Neuronal stem cell (in vitro differentiated cells): ENCODE data around the gene CDK14.

Experiments used
- DNase-seq: peaks from one replicate; pipeline ENCODE4 v3.0.0-alpha.2; 2013; ENCODE audit warnings: low spot score
- H2AFZ ChIP-seq: one replicate; pipeline ENCODE4 v1.6.1; 2013; ENCODE audit warnings: mild to moderate bottlenecking, low read length, inconsistent platforms
- H2AK5ac ChIP-seq: 2 replicates; pipeline ENCODE4 v1.6.1; 2013; ENCODE audit warnings: low read depth, mild to moderate bottlenecking, inconsistent platforms, low read length, moderate library complexity, mixed read lengths
- H2BK120ac ChIP-seq: 2 replicates; pipeline ENCODE4 v1.6.1; 2013; ENCODE audit warnings: low read depth, mild to moderate bottlenecking, inconsistent platforms, low read length, moderate library complexity, mixed read lengths
- H2BK12ac ChIP-seq: one replicate; pipeline ENCODE4 v1.6.1; 2013; ENCODE audit warnings: low read length, inconsistent platforms
- H2BK15ac ChIP-seq: 2 replicates; pipeline ENCODE4 v1.6.1; 2013; ENCODE audit warnings: mild to moderate bottlenecking, low read length, inconsistent platforms, mixed read lengths
- H2BK5ac ChIP-seq: one replicate; pipeline ENCODE4 v1.6.1; 2013; ENCODE audit warnings: inconsistent platforms, mild to moderate bottlenecking, low read length, moderate library complexity
- H3K14ac ChIP-seq: one replicate; pipeline ENCODE4 v1.6.1; 2013; ENCODE audit warnings: low read length, inconsistent platforms
- H3K18ac ChIP-seq: 2 replicates; pipeline ENCODE4 v1.6.1; 2013; ENCODE audit warnings: low read length, inconsistent platforms
- H3K23ac ChIP-seq: 2 replicates; pipeline ENCODE4 v1.6.1; 2013; ENCODE audit warnings: low read depth, mild to moderate bottlenecking, mixed read lengths, low read length, inconsistent platforms; ENCODE audit not compliant: poor library complexity
- H3K27ac ChIP-seq: replicated peaks from 3 replicates; pipeline ENCODE4 v1.5.1; 2013; ENCODE audit warnings: low read length, inconsistent platforms
- H3K27me3 ChIP-seq, 3 experiments: 2 replicates each; pipeline ENCODE4 v1.6.1; 2013; ENCODE audit warnings: low read length in 3 of 3, mild to moderate bottlenecking in 2 of 3, inconsistent platforms in 1 of 3, low read depth in 1 of 3, mixed read lengths in 1 of 3, moderate library complexity in 1 of 3; ENCODE audit not compliant: control insufficient read depth in 3 of 3, insufficient read depth in 3 of 3
- H3K36me3 ChIP-seq, 2 donors: replicated peaks in 1 of 2; 2 replicates each; pipeline ENCODE4 v1.6.1; 2013; ENCODE audit warnings: low read length in 2 of 2; ENCODE audit not compliant: control insufficient read depth in 2 of 2, insufficient read depth in 2 of 2
- H3K4ac ChIP-seq: 2 replicates; pipeline ENCODE4 v1.6.1; 2013; ENCODE audit warnings: inconsistent platforms, mild to moderate bottlenecking, low read length, moderate library complexity
- H3K4me1 ChIP-seq, 2 donors: 1 replicate in 1 of 2; 2 replicates in 1 of 2; pipeline ENCODE4 v1.6.1; 2013; ENCODE audit warnings: low read length in 2 of 2, low read depth in 1 of 2; ENCODE audit not compliant: control insufficient read depth in 2 of 2, insufficient read depth in 1 of 2
- H3K4me2 ChIP-seq: one replicate; pipeline ENCODE4 v1.6.1; 2013; ENCODE audit warnings: mild to moderate bottlenecking, low read length, inconsistent platforms; ENCODE audit not compliant: insufficient read depth, poor library complexity, severe bottlenecking
- H3K4me3 ChIP-seq, 2 donors: 2 replicates each; pipeline ENCODE4 v1.5.1; 2013; ENCODE audit warnings: low read length in 2 of 2, mild to moderate bottlenecking in 2 of 2, inconsistent platforms in 1 of 2, moderate library complexity in 1 of 2
- H3K79me1 ChIP-seq: one replicate; pipeline ENCODE4 v1.6.1; 2013; ENCODE audit warnings: low read depth, mild to moderate bottlenecking, inconsistent platforms, low read length, moderate library complexity
- H3K9ac ChIP-seq: one replicate; pipeline ENCODE4 v1.6.1; 2013; ENCODE audit warnings: mild to moderate bottlenecking, low read depth, low read length, inconsistent platforms; ENCODE audit not compliant: poor library complexity
- H3K9me3 ChIP-seq, 2 donors: replicated peaks in 1 of 2; 2 replicates each; pipeline versions ENCODE3 to v1.6.1; 2013; ENCODE audit warnings: low read length in 2 of 2, mild to moderate bottlenecking in 2 of 2, inconsistent platforms in 1 of 2, low read depth in 1 of 2, mixed read lengths in 1 of 2, moderate library complexity in 1 of 2; ENCODE audit not compliant: control insufficient read depth in 2 of 2, insufficient read depth in 1 of 2
- H4K8ac ChIP-seq: one replicate; pipeline ENCODE4 v1.6.1; 2013; ENCODE audit warnings: low read depth, mild to moderate bottlenecking, inconsistent platforms, low read length, moderate library complexity
- H4K91ac ChIP-seq: one replicate; pipeline ENCODE4 v1.6.1; 2013; ENCODE audit warnings: low read length, low read depth, mild to moderate bottlenecking, inconsistent platforms; ENCODE audit not compliant: poor library complexity
- WGBS, 2 donors: extraction: QIAGEN DNeasy Blood & Tissue Kit; methylation state at CpG; one replicate each; pipeline ENCODE4 v1.1.7; 2013; ENCODE audit warnings: missing lambda C conversion rate in 2 of 2, mixed read lengths in 1 of 2; ENCODE audit not compliant: insufficient read length in 2 of 2, insufficient replicate concordance in 1 of 2; ENCODE audit errors: extremely low coverage in 2 of 2; 5-methylcytosine and 5-hydroxymethylcytosine counted together

The CDK14 gene

DNA sequence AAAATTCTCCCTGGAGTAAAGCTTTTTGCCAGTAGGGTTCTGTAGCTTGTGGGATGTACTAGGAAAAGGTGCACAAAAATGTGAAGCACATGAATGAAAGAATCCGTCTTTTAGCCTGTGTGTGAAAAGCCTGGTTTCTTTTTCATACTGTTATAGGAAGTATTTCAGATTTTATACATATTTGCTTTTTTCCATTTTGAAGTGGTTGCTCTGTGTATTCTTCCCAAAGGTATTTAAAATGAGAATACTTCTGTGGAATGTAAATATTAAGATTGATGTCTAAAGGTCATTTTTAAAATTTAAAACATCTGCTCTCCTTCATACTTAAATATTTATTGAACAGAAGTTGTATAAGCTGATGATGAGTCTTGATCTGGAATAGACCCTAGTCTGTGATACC is 96.8 kb downstream of the CDK14 start:
- Histone ChIP-seq H4K91ac (no peak overlapping the region), H2BK120ac (no peak overlapping the region), H3K4ac (no peak overlapping the region), H3K18ac (no peak overlapping the region), H2BK5ac (no peak overlapping the region), H2AK5ac (no peak overlapping the region), H3K27ac (no peak overlapping the region), H4K8ac (no peak overlapping the region), H2BK15ac (no peak overlapping the region), H2AFZ (no peak overlapping the region), H2BK12ac (no peak overlapping the region), H3K4me1 (peaks cover 0 to 6% of the 10 kb centered on the region in 2 donors), H3K14ac (no peak overlapping the region), H3K23ac (no peak overlapping the region), H3K27me3 (no peaks in the 10 kb centered on the region), H3K36me3 (no peaks in the 10 kb centered on the region), H3K4me3 (no peak overlapping the region), H3K4me2 (no peak overlapping the region), H3K9ac (no peak overlapping the region), H3K9me3 (no peaks in the 10 kb centered on the region), H3K79me1 (peaks cover 2% of the 10 kb centered on the region)
- DNase-seq: no peak
- WGBS, 2 donors: no CpG with 5 or more reads among the region's 1 CpG

DNA sequence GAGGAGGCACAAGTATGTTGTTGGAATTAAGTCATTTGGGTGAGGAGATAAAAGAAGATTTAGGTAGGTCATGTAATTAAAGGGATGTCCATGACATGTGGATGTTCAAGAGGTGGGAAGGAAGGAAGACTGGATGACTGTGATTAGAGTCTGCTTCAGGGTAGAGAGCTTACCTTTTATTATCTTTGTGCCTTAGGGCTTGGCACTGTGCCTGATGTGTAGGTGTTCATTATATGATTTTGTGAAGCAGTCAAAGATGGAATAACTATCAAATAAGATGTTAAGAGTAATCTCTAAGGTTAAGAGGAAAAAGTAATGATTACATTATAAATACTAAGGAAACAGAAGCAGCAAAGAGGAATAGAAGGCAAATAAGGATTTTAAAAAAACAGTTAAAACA is 97.8 kb downstream of the CDK14 start:
- H3K79me1 ChIP-seq: peaks cover 2% of the 10 kb centered on the region
- H2BK5ac ChIP-seq: no peak overlapping the region
- H3K23ac ChIP-seq: no peak overlapping the region
- no peak overlapping the region for H2BK120ac ChIP-seq
- H3K18ac ChIP-seq: no peak overlapping the region
- H3K27me3 ChIP-seq: no peaks in the 10 kb centered on the region
- H3K36me3 ChIP-seq: no peaks in the 10 kb centered on the region
- no peak overlapping the region for H3K4ac ChIP-seq
- no peak overlapping the region for H2BK12ac ChIP-seq
- no peak overlapping the region for H3K4me2 ChIP-seq
- no peak overlapping the region for H2AFZ ChIP-seq
- no peak overlapping the region for H3K14ac ChIP-seq
- H3K9me3 ChIP-seq: no peaks in the 10 kb centered on the region
- no peak overlapping the region for H4K91ac ChIP-seq
- DNase-seq: no peak
- no peak overlapping the region for H2AK5ac ChIP-seq
- no peak overlapping the region for H3K9ac ChIP-seq
- H3K4me3 ChIP-seq: no peak overlapping the region
- no peak overlapping the region for H4K8ac ChIP-seq
- no peak overlapping the region for H3K27ac ChIP-seq
- H3K4me1 ChIP-seq: peaks cover 0 to 2% of the 10 kb centered on the region in 2 donors
- no peak overlapping the region for H2BK15ac ChIP-seq

DNA sequence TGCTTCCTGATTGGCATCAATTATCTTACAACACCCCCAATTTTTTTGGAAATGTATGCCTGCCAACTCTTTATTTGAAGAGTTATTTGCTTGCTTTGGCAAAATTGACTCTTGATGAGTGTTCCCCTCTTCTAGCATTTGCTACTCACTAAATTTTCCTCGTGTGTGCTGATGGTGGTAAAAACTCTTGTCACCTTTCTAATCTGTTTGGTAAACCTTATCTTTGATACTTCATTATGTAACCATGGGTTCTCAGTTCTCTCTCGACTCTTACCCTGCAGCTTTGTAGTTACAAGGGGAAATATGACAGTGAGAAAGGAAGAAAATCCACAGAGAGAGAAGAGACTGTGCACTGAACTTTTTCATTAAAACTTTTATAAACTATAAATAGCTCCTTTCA is 102.5 kb downstream of the CDK14 start:
- H3K27me3 ChIP-seq: no peaks in the 10 kb centered on the region
- no peak overlapping the region for H3K4me3 ChIP-seq
- no peaks in the 10 kb centered on the region for H3K36me3 ChIP-seq
- peaks cover 0 to 3% of the 10 kb centered on the region in 2 donors for H3K4me1 ChIP-seq
- H3K4me2 ChIP-seq: no peak overlapping the region
- no peak overlapping the region for H2BK12ac ChIP-seq
- no peak for DNase-seq
- no peak overlapping the region for H2AFZ ChIP-seq
- no peak overlapping the region for H2BK5ac ChIP-seq
- H3K79me1 ChIP-seq: peaks cover 2% of the 10 kb centered on the region
- no peak overlapping the region for H2BK15ac ChIP-seq
- H2BK120ac ChIP-seq: no peak overlapping the region
- no peak overlapping the region for H3K23ac ChIP-seq
- H4K91ac ChIP-seq: no peak overlapping the region
- H3K18ac ChIP-seq: no peak overlapping the region
- no peak overlapping the region for H3K27ac ChIP-seq
- no peak overlapping the region for H4K8ac ChIP-seq
- H3K4ac ChIP-seq: no peak overlapping the region
- H3K14ac ChIP-seq: no peak overlapping the region
- H3K9me3 ChIP-seq: no peaks in the 10 kb centered on the region
- H3K9ac ChIP-seq: no peak overlapping the region
- no CpG with 5 or more reads among the region's 2 CpGs for WGBS, 2 donors
- H2AK5ac ChIP-seq: no peak overlapping the region

DNA sequence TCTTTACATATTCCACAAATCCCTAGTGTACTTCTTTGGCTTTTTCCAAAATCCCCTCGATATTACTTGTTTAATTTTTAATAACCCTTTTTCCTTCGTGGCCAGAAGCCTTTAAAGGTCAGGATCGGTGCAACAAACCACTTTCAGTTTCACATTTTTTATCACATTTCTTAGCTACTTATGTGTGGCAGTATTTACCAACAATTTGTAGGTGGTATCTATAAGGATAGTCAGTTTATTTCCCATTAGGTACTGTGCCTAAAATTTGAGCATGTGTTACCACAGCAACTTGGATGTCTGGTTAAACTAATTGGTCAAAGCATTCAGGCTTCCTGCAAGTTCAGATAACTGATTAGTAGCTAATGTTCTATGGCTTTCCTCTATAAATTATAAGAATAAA is 104.9 kb downstream of the CDK14 start:
- Histone ChIP-seq H3K4me2 (no peak overlapping the region), H3K36me3 (no peaks in the 10 kb centered on the region), H3K9me3 (no peaks in the 10 kb centered on the region), H3K79me1 (peaks cover 2% of the 10 kb centered on the region), H3K4me1 (peaks cover 0 to 3% of the 10 kb centered on the region in 2 donors), H3K4ac (no peak overlapping the region), H3K14ac (no peak overlapping the region), H3K4me3 (no peak overlapping the region), H2BK12ac (no peak overlapping the region), H3K9ac (no peak overlapping the region), H2BK5ac (no peak overlapping the region), H3K23ac (no peak overlapping the region), H2BK15ac (no peak overlapping the region), H3K27ac (no peak overlapping the region), H2AK5ac (no peak overlapping the region), H3K27me3 (no peaks in the 10 kb centered on the region), H4K91ac (no peak overlapping the region), H2AFZ (no peak overlapping the region), H3K18ac (no peak overlapping the region), H2BK120ac (no peak overlapping the region), H4K8ac (no peak overlapping the region)
- no CpG with 5 or more reads among the region's 3 CpGs for WGBS, 2 donors
- no peak for DNase-seq
